CD4-positive, CD25-positive, alpha-beta regulatory T cell (primary cell): Measurements from ENCODE around the gene MCOLN2. TPM values are rescaled to one million over a fixed set of nuclear protein-coding genes. Genes with fewer than 3 reads are reported as not detected.

ENCODE experiments used
- ATAC-seq, 2 donors: fragments of 150-1000 bp; cut with Tn5 transposase; one replicate each; pipeline ENCODE4 v1.10.0; 2021; ENCODE audit warnings: low read depth in 2 of 2, moderate number of reproducible peaks in 2 of 2, moderate library complexity in 1 of 2
- DNase-seq, 3 donors: peaks; one replicate each; pipeline versions ENCODE4 v3.0.0 to v3.0.0-alpha.2; 2012 to 2022; ENCODE audit warnings: mixed read lengths in 1 of 3
- H3K27ac ChIP-seq: one replicate; pipeline ENCODE4 v1.7.0; 2013; ENCODE audit warnings: mild to moderate bottlenecking, low read length; ENCODE audit not compliant: insufficient read depth, poor library complexity, severe bottlenecking
- H3K27me3 ChIP-seq: one replicate; pipeline ENCODE4 v1.7.0; 2013; ENCODE audit warnings: low read length; ENCODE audit not compliant: control insufficient read depth, insufficient read depth
- H3K36me3 ChIP-seq: one replicate; pipeline ENCODE4 v1.7.0; 2013; ENCODE audit warnings: mild to moderate bottlenecking, low read length, moderate library complexity; ENCODE audit not compliant: control insufficient read depth, insufficient read depth
- H3K4me1 ChIP-seq: 2 replicates; pipeline ENCODE4 v1.7.0; 2013; ENCODE audit warnings: mild to moderate bottlenecking, low read length; ENCODE audit not compliant: insufficient read depth, control insufficient read depth, poor library complexity, severe bottlenecking
- H3K4me3 ChIP-seq: one replicate; pipeline ENCODE4 v1.7.0; 2013; ENCODE audit warnings: low read depth, mild to moderate bottlenecking, low read length, moderate library complexity
- H3K9me3 ChIP-seq, 2 experiments: 1 replicate in 1 of 2; 2 replicates in 1 of 2; pipeline ENCODE4 v1.7.0; 2013; ENCODE audit warnings: low read length in 2 of 2, mild to moderate bottlenecking in 1 of 2, moderate library complexity in 1 of 2; ENCODE audit not compliant: control insufficient read depth in 2 of 2
- H3K27ac Mint-ChIP-seq, 3 donors: one replicate each; pipeline ENCODE4 v1.8.0; 2020 to 2022; ENCODE audit warnings: mild to moderate bottlenecking in 3 of 3, mixed read lengths in 3 of 3, moderate library complexity in 2 of 3
- H3K27me3 Mint-ChIP-seq: one replicate; pipeline ENCODE4 v1.8.0; 2022; ENCODE audit warnings: mild to moderate bottlenecking, mixed read lengths
- H3K36me3 Mint-ChIP-seq: one replicate; pipeline ENCODE4 v1.8.0; 2020; ENCODE audit warnings: mixed read lengths
- H3K4me1 Mint-ChIP-seq, 4 donors: one replicate each; pipeline ENCODE4 v1.8.0; 2020 to 2022; ENCODE audit warnings: mixed read lengths in 4 of 4, mild to moderate bottlenecking in 1 of 4
- H3K4me3 Mint-ChIP-seq, 4 donors: one replicate each; pipeline ENCODE4 v1.8.0; 2020 to 2022; ENCODE audit warnings: mild to moderate bottlenecking in 4 of 4, mixed read lengths in 4 of 4, moderate library complexity in 3 of 4
- H3K9me3 Mint-ChIP-seq, 7 donors: one replicate each; pipeline ENCODE4 v1.8.0; 2020 to 2022; ENCODE audit warnings: mixed read lengths in 7 of 7, mild to moderate bottlenecking in 3 of 7, moderate library complexity in 2 of 7
- polyA plus RNA-seq, 4 donors: library from polyadenylated mRNA; unstranded; fragments of 300-500 nt; fragmentation: Illumina TruSeq; gene quantifications; one replicate each; pipeline ENCODE4 v1.2.3, GENCODE V29; 2021
- total RNA-seq: library from RNA; stranded (reverse); gene quantifications from one replicate; pipeline ENCODE4 v1.2.3, GENCODE V29; 2022

Gene MCOLN2
- total and polyA plus RNA-seq, 5 donors from 2014 or later: 0.47 to 6.4 (median 0.65) TPM; not detected in 1

- peaks cover 41% of the 10 kb centered on the region for H3K27me3 Mint-ChIP-seq
- ATAC-seq (no peak), DNase-seq (no peak)
- Histone ChIP-seq H3K4me3 (no peak overlapping the region), H3K27ac (no peak overlapping the region), H3K27me3 (peaks cover 16% of the 10 kb centered on the region), H3K36me3 (no peaks in the 10 kb centered on the region), H3K9me3 (no peaks in the 10 kb centered on the region), H3K4me1 (peaks cover 8% of the 10 kb centered on the region)
- peak overlapping the region in 1 of 3 donors; percentile 53 for H3K27ac Mint-ChIP-seq
- peaks cover 8 to 12% (median 9%) of the 10 kb centered on the region in 4 donors for H3K4me1 Mint-ChIP-seq
- H3K9me3 Mint-ChIP-seq: peaks cover 0 to 12% (median 3%) of the 10 kb centered on the region in 7 donors
- peaks cover 6% of the 10 kb centered on the region for H3K36me3 Mint-ChIP-seq
- H3K4me3 Mint-ChIP-seq: no peak overlapping the region
Observed at GRCh38 chr1:84949664-84950063, 47.2 kb downstream of the MCOLN2 start.

GRCh38 chr1:84947536-84948410 lies 49.1 kb downstream of the MCOLN2 start:
- no peak overlapping the region for H3K27ac Mint-ChIP-seq
- no peak overlapping the region for H3K4me3 Mint-ChIP-seq
- H3K27me3 ChIP-seq: peaks cover 9% of the 10 kb centered on the region
- peaks cover 11% of the 10 kb centered on the region for H3K4me1 ChIP-seq
- H3K27ac ChIP-seq: no peak overlapping the region
- H3K9me3 Mint-ChIP-seq: peaks cover 0 to 12% (median 3%) of the 10 kb centered on the region in 7 donors
- ATAC-seq (no peak), DNase-seq (no peak)
- H3K36me3 ChIP-seq: no peaks in the 10 kb centered on the region
- no peak overlapping the region for H3K4me3 ChIP-seq
- peaks cover 8 to 14% (median 10%) of the 10 kb centered on the region in 4 donors for H3K4me1 Mint-ChIP-seq
- H3K36me3 Mint-ChIP-seq: peaks cover 6% of the 10 kb centered on the region
- no peaks in the 10 kb centered on the region for H3K9me3 ChIP-seq
- H3K27me3 Mint-ChIP-seq: peaks cover 45% of the 10 kb centered on the region

- ATAC-seq: no peak
- H3K9me3 Mint-ChIP-seq: peaks cover 0 to 12% (median 3%) of the 10 kb centered on the region in 7 donors
- DNase-seq: no peak
- Histone ChIP-seq H3K27ac (no peak overlapping the region), H3K4me3 (no peak overlapping the region), H3K36me3 (no peaks in the 10 kb centered on the region), H3K4me1 (peaks cover 11% of the 10 kb centered on the region), H3K27me3 (peaks cover 7% of the 10 kb centered on the region), H3K9me3 (no peaks in the 10 kb centered on the region)
- H3K4me3 Mint-ChIP-seq: peak overlapping the region in 2 of 4 donors; percentile 14 to 43
- H3K27ac Mint-ChIP-seq: peak overlapping the region in 1 of 3 donors; percentile 76
- H3K4me1 Mint-ChIP-seq: peaks cover 8 to 14% (median 10%) of the 10 kb centered on the region in 4 donors
- peaks cover 46% of the 10 kb centered on the region for H3K27me3 Mint-ChIP-seq
- H3K36me3 Mint-ChIP-seq: peaks cover 10% of the 10 kb centered on the region
Observed at GRCh38 chr1:84946631-84947030, 50.3 kb downstream of the MCOLN2 start.

- Mint-ChIP-seq H3K4me1 (peaks cover 8 to 14% (median 10%) of the 10 kb centered on the region in 4 donors), H3K36me3 (peaks cover 10% of the 10 kb centered on the region), H3K27me3 (peaks cover 44% of the 10 kb centered on the region), H3K4me3 (peak overlapping the region; percentile 85 to 97 (median 86)), H3K9me3 (peaks cover 0 to 12% (median under 1%) of the 10 kb centered on the region in 7 donors), H3K27ac (peak overlapping the region; percentile 79 to 97 (median 92))
- DNase-seq: peak; percentile 69 to 96 (median 93)
- Histone ChIP-seq H3K36me3 (no peaks in the 10 kb centered on the region), H3K4me3 (peak overlapping the region; percentile 88), H3K4me1 (peaks cover 11% of the 10 kb centered on the region), H3K27ac (peak overlapping the region; percentile 91), H3K9me3 (no peaks in the 10 kb centered on the region), H3K27me3 (peaks cover under 1% of the 10 kb centered on the region)
- peak; percentile 92 to 94 for ATAC-seq
Observed at GRCh38 chr1:84944767-84945486, 52.0 kb downstream of the MCOLN2 start.

- peaks cover 3% of the 10 kb centered on the region for H3K36me3 Mint-ChIP-seq
- Histone ChIP-seq H3K27ac (no peak overlapping the region), H3K4me1 (peaks cover 11% of the 10 kb centered on the region), H3K9me3 (no peaks in the 10 kb centered on the region), H3K27me3 (peaks cover 8% of the 10 kb centered on the region), H3K36me3 (no peaks in the 10 kb centered on the region), H3K4me3 (no peak overlapping the region)
- H3K9me3 Mint-ChIP-seq: no peaks in the 10 kb centered on the region
- H3K4me3 Mint-ChIP-seq: no peak overlapping the region
- no peak for DNase-seq
- H3K27me3 Mint-ChIP-seq: peaks cover 33% of the 10 kb centered on the region
- ATAC-seq: no peak
- peaks cover 8 to 14% (median 10%) of the 10 kb centered on the region in 4 donors for H3K4me1 Mint-ChIP-seq
- no peak overlapping the region for H3K27ac Mint-ChIP-seq
Observed at GRCh38 chr1:84941843-84942242, 55.1 kb downstream of the MCOLN2 start.

- Histone ChIP-seq H3K4me3 (no peak overlapping the region), H3K27me3 (peaks cover 8% of the 10 kb centered on the region), H3K9me3 (no peaks in the 10 kb centered on the region), H3K27ac (no peak overlapping the region), H3K4me1 (peaks cover 6% of the 10 kb centered on the region), H3K36me3 (no peaks in the 10 kb centered on the region)
- peak overlapping the region in 1 of 3 donors; percentile 79 for H3K27ac Mint-ChIP-seq
- ATAC-seq (no peak), DNase-seq (no peak)
- no peak overlapping the region for H3K4me3 Mint-ChIP-seq
- peaks cover 39% of the 10 kb centered on the region for H3K27me3 Mint-ChIP-seq
- H3K36me3 Mint-ChIP-seq: peaks cover 3% of the 10 kb centered on the region
- H3K9me3 Mint-ChIP-seq: no peaks in the 10 kb centered on the region
- H3K4me1 Mint-ChIP-seq: peaks cover 7 to 10% (median 9%) of the 10 kb centered on the region in 4 donors
Observed at GRCh38 chr1:84940481-84940880, 56.4 kb downstream of the MCOLN2 start.

GRCh38 chr1:84939761-84940160 lies 57.2 kb downstream of the MCOLN2 start:
- Mint-ChIP-seq H3K9me3 (no peaks in the 10 kb centered on the region), H3K4me1 (peaks cover 1 to 6% (median 4%) of the 10 kb centered on the region in 4 donors), H3K36me3 (peaks cover 3% of the 10 kb centered on the region), H3K27me3 (peaks cover 32% of the 10 kb centered on the region), H3K4me3 (no peak overlapping the region), H3K27ac (no peak overlapping the region)
- H3K9me3 ChIP-seq: no peaks in the 10 kb centered on the region
- H3K27me3 ChIP-seq: peaks cover 8% of the 10 kb centered on the region
- H3K36me3 ChIP-seq: no peaks in the 10 kb centered on the region
- no peak for DNase-seq
- ATAC-seq: no peak
- H3K4me1 ChIP-seq: peaks cover 4% of the 10 kb centered on the region
- no peak overlapping the region for H3K4me3 ChIP-seq
- no peak overlapping the region for H3K27ac ChIP-seq
